B cell (primary cell): ENCODE measurements around the gene BEST1.

Source experiments
- EZH2 ChIP-seq: IDR thresholded peaks from 2 replicates; pipeline ENCODE4 v1.6.1; 2012; ENCODE audit warnings: borderline replicate concordance, low read depth, mild to moderate bottlenecking, moderate library complexity, low read length; ENCODE audit not compliant: insufficient read depth, poor library complexity, severe bottlenecking
- TF ChIP-seq, protein P1 (sequence below): fragments of 200-600 bp; IDR thresholded peaks from one replicate; pipeline ENCODE4 v1.8.0; 2022; ENCODE audit warnings: antibody characterized with exemption, mild to moderate bottlenecking

DNA sequence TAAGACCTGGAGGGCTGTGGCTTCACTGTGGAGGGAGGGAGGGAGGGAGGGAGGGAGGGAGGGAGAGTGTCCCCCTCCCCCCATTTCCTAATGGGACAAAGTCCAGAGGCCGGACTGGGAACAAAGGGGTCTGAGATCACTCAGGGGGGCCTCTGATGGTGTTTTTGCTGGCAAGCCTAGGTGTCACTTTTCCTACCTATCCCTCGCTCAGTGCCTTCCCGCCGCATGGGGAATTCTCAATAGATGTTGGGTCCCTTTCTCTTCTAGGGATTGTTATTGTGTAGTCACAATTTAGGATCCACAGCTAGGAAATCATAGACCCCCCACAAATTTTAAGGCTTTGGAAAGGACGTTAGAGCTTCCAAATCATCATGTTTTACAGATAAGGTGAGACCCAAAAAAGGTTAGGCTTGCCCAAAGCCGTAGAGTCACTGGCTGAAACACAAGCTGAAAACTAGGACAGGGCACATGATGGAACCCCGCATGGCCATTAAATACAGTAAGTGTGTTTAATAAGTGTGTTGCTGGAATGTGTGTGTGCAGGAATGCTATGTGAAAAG, 22.0 kb downstream of the BEST1 start:
- TF ChIP-seq, protein P1, sequence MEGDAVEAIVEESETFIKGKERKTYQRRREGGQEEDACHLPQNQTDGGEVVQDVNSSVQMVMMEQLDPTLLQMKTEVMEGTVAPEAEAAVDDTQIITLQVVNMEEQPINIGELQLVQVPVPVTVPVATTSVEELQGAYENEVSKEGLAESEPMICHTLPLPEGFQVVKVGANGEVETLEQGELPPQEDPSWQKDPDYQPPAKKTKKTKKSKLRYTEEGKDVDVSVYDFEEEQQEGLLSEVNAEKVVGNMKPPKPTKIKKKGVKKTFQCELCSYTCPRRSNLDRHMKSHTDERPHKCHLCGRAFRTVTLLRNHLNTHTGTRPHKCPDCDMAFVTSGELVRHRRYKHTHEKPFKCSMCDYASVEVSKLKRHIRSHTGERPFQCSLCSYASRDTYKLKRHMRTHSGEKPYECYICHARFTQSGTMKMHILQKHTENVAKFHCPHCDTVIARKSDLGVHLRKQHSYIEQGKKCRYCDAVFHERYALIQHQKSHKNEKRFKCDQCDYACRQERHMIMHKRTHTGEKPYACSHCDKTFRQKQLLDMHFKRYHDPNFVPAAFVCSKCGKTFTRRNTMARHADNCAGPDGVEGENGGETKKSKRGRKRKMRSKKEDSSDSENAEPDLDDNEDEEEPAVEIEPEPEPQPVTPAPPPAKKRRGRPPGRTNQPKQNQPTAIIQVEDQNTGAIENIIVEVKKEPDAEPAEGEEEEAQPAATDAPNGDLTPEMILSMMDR, result no peak
- no peak for TF ChIP-seq EZH2
